Measurements from ENCODE around the gene CAPN15.

The CAPN15 gene

GRCh38 chr16:533391-534123, 6.0 kb downstream of the CAPN15 start:
- no peak for TF ChIP-seq FOXP2 (optimal IDR thresholded peaks at IDR 0.05; ENCODE audit: borderline replicate concordance, extremely low read depth, extremely low read length, insufficient read depth)
- TF ChIP-seq REST (IDR thresholded peaks at IDR 0.05; ENCODE audit: insufficient read depth in 1 of 2, low read depth in 2 of 2, low read length in 2 of 2), result no peak
- TF ChIP-seq SIN3A (IDR thresholded peaks at IDR 0.05; ENCODE audit: borderline replicate concordance, insufficient read depth, low read length), result no peak
- no peak for TF ChIP-seq POLR2AphosphoS5 (IDR thresholded peaks at IDR 0.05; ENCODE audit: low read depth, low read length)
- no peak for TF ChIP-seq TAF1 (IDR thresholded peaks at IDR 0.05; ENCODE audit: borderline replicate concordance, insufficient read depth, low read length)

GRCh38 chr16:534135-534534, 6.6 kb downstream of the CAPN15 start:
- TF ChIP-seq REST (IDR thresholded peaks at IDR 0.05; ENCODE audit: insufficient read depth in 1 of 2, low read depth in 2 of 2, low read length in 2 of 2), result no peak
- TF ChIP-seq FOXP2 (optimal IDR thresholded peaks at IDR 0.05; ENCODE audit: borderline replicate concordance, extremely low read depth, extremely low read length, insufficient read depth), result no peak
- no peak for TF ChIP-seq TAF1 (IDR thresholded peaks at IDR 0.05; ENCODE audit: borderline replicate concordance, insufficient read depth, low read length)
- TF ChIP-seq SIN3A (IDR thresholded peaks at IDR 0.05; ENCODE audit: borderline replicate concordance, insufficient read depth, low read length), result no peak
- TF ChIP-seq POLR2AphosphoS5 (IDR thresholded peaks at IDR 0.05; ENCODE audit: low read depth, low read length), result no peak

GRCh38 chr16:534856-535445, 7.4 kb downstream of the CAPN15 start:
- TF ChIP-seq SIN3A (IDR thresholded peaks at IDR 0.05; ENCODE audit: borderline replicate concordance, insufficient read depth, low read length) (no peak), REST (IDR thresholded peaks at IDR 0.05; ENCODE audit: insufficient read depth in 1 of 2, low read depth in 2 of 2, low read length in 2 of 2) (no peak), FOXP2 (optimal IDR thresholded peaks at IDR 0.05; ENCODE audit: borderline replicate concordance, extremely low read depth, extremely low read length, insufficient read depth) (no peak), POLR2AphosphoS5 (IDR thresholded peaks at IDR 0.05; ENCODE audit: low read depth, low read length) (no peak), TAF1 (IDR thresholded peaks at IDR 0.05; ENCODE audit: borderline replicate concordance, insufficient read depth, low read length) (no peak)

GRCh38 chr16:535446-536405, 8.2 kb downstream of the CAPN15 start:
- no peak for TF ChIP-seq POLR2AphosphoS5 (IDR thresholded peaks at IDR 0.05; ENCODE audit: low read depth, low read length)
- TF ChIP-seq REST (IDR thresholded peaks at IDR 0.05; ENCODE audit: insufficient read depth in 1 of 2, low read depth in 2 of 2, low read length in 2 of 2), result no peak
- no peak for TF ChIP-seq SIN3A (IDR thresholded peaks at IDR 0.05; ENCODE audit: borderline replicate concordance, insufficient read depth, low read length)
- no peak for TF ChIP-seq TAF1 (IDR thresholded peaks at IDR 0.05; ENCODE audit: borderline replicate concordance, insufficient read depth, low read length)
- no peak for TF ChIP-seq FOXP2 (optimal IDR thresholded peaks at IDR 0.05; ENCODE audit: borderline replicate concordance, extremely low read depth, extremely low read length, insufficient read depth)

Measured in PFSK-1 (cell line).